CD4-positive, CD25-positive, alpha-beta regulatory T cell (primary cell): Measurements from ENCODE around the gene MBD6. TPM values are rescaled to one million over a fixed set of nuclear protein-coding genes. Genes with fewer than 3 reads are reported as not detected.

ENCODE experiments used
- ATAC-seq, 2 donors: fragments of 150-1000 bp; cut with Tn5 transposase; one replicate each; pipeline ENCODE4 v1.10.0; 2021; ENCODE audit warnings: low read depth in 2 of 2, moderate number of reproducible peaks in 2 of 2, moderate library complexity in 1 of 2
- DNase-seq, 3 donors: peaks; one replicate each; pipeline versions ENCODE4 v3.0.0 to v3.0.0-alpha.2; 2012 to 2022; ENCODE audit warnings: mixed read lengths in 1 of 3
- H3K27ac ChIP-seq: one replicate; pipeline ENCODE4 v1.7.0; 2013; ENCODE audit warnings: mild to moderate bottlenecking, low read length; ENCODE audit not compliant: insufficient read depth, poor library complexity, severe bottlenecking
- H3K27me3 ChIP-seq: one replicate; pipeline ENCODE4 v1.7.0; 2013; ENCODE audit warnings: low read length; ENCODE audit not compliant: control insufficient read depth, insufficient read depth
- H3K36me3 ChIP-seq: one replicate; pipeline ENCODE4 v1.7.0; 2013; ENCODE audit warnings: mild to moderate bottlenecking, low read length, moderate library complexity; ENCODE audit not compliant: control insufficient read depth, insufficient read depth
- H3K4me1 ChIP-seq: 2 replicates; pipeline ENCODE4 v1.7.0; 2013; ENCODE audit warnings: mild to moderate bottlenecking, low read length; ENCODE audit not compliant: insufficient read depth, control insufficient read depth, poor library complexity, severe bottlenecking
- H3K4me3 ChIP-seq: one replicate; pipeline ENCODE4 v1.7.0; 2013; ENCODE audit warnings: low read depth, mild to moderate bottlenecking, low read length, moderate library complexity
- H3K9me3 ChIP-seq, 2 experiments: 1 replicate in 1 of 2; 2 replicates in 1 of 2; pipeline ENCODE4 v1.7.0; 2013; ENCODE audit warnings: low read length in 2 of 2, mild to moderate bottlenecking in 1 of 2, moderate library complexity in 1 of 2; ENCODE audit not compliant: control insufficient read depth in 2 of 2
- H3K27ac Mint-ChIP-seq, 3 donors: one replicate each; pipeline ENCODE4 v1.8.0; 2020 to 2022; ENCODE audit warnings: mild to moderate bottlenecking in 3 of 3, mixed read lengths in 3 of 3, moderate library complexity in 2 of 3
- H3K27me3 Mint-ChIP-seq: one replicate; pipeline ENCODE4 v1.8.0; 2022; ENCODE audit warnings: mild to moderate bottlenecking, mixed read lengths
- H3K36me3 Mint-ChIP-seq: one replicate; pipeline ENCODE4 v1.8.0; 2020; ENCODE audit warnings: mixed read lengths
- H3K4me1 Mint-ChIP-seq, 4 donors: one replicate each; pipeline ENCODE4 v1.8.0; 2020 to 2022; ENCODE audit warnings: mixed read lengths in 4 of 4, mild to moderate bottlenecking in 1 of 4
- H3K4me3 Mint-ChIP-seq, 4 donors: one replicate each; pipeline ENCODE4 v1.8.0; 2020 to 2022; ENCODE audit warnings: mild to moderate bottlenecking in 4 of 4, mixed read lengths in 4 of 4, moderate library complexity in 3 of 4
- H3K9me3 Mint-ChIP-seq, 7 donors: one replicate each; pipeline ENCODE4 v1.8.0; 2020 to 2022; ENCODE audit warnings: mixed read lengths in 7 of 7, mild to moderate bottlenecking in 3 of 7, moderate library complexity in 2 of 7
- polyA plus RNA-seq, 4 donors: library from polyadenylated mRNA; unstranded; fragments of 300-500 nt; fragmentation: Illumina TruSeq; gene quantifications; one replicate each; pipeline ENCODE4 v1.2.3, GENCODE V29; 2021
- total RNA-seq: library from RNA; stranded (reverse); gene quantifications from one replicate; pipeline ENCODE4 v1.2.3, GENCODE V29; 2022

Gene MBD6
- total and polyA plus RNA-seq, 5 donors from 2014 or later: 1.8 to 104 (median 2.3) TPM

DNA sequence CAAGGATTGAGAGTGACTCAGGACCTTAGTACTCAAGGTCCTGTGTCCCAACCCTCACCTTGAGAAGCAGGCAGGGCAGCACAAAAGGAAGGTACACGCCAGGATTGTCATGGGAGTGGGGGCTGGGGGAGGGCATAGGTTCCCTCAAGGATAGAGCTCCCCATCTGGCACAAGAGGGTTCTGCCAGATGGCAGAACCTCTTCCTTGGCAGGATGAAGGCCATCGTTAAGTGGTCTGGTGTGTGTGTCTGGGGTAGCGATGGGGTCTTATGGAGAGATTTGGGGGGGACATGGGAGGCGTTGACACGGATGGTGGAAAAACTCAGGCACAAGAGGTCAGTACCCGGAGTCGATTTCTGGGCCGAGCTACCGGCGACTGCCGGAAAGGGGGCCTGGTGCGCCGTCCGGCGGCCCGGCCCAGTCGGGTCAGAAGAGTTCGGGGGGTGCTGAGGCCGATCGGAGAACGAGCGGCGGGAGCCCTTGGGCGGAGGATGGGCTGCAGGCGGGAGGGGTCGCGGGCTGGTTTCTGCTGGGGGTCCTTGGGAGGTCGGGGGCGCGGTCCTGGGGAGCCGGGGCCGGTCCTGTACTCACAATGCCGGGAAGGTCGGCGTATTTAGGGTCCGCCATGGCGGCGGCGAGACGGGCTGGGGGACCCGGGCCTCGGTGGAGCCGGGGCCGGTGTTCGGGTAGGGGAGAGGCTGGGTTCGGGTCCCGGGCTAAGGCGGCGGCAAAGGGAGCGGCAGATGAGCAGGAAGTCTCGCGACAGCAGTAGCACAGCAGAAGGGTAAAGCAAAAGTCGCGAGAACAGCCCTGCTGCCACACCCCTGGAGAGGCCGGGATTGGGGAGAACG, 24.0 kb downstream of the MBD6 start, which contains the start of gene DCTN2:
TSS of gene DCTN2 (minus strand) at position 755 of the 850 bp plus-strand sequence. CDS start at position 626, 129 bp downstream.
- H3K9me3 ChIP-seq: no peaks in the 10 kb centered on the region
- Mint-ChIP-seq H3K9me3 (no peaks in the 10 kb centered on the region), H3K27me3 (peaks cover 35% of the 10 kb centered on the region), H3K36me3 (no peaks in the 10 kb centered on the region), H3K4me1 (peaks cover 22 to 51% (median 40%) of the 10 kb centered on the region in 4 donors), H3K27ac (peak within 1 kb of the TSS; percentile 89 to 96 (median 96)), H3K4me3 (peak within 1 kb of the TSS; percentile 95 to 99 (median 96))
- H3K36me3 ChIP-seq: peaks cover 2% of the 10 kb centered on the region
- peaks cover 28% of the 10 kb centered on the region for H3K4me1 ChIP-seq
- peak within 1 kb of the TSS; percentile 80 for H3K27ac ChIP-seq
- ATAC-seq (peak; percentile 97 to 98), DNase-seq (peak; percentile 89 to 97 (median 89))
- peak within 1 kb of the TSS; percentile 80 for H3K4me3 ChIP-seq
- peaks cover 5% of the 10 kb centered on the region for H3K27me3 ChIP-seq

DNA sequence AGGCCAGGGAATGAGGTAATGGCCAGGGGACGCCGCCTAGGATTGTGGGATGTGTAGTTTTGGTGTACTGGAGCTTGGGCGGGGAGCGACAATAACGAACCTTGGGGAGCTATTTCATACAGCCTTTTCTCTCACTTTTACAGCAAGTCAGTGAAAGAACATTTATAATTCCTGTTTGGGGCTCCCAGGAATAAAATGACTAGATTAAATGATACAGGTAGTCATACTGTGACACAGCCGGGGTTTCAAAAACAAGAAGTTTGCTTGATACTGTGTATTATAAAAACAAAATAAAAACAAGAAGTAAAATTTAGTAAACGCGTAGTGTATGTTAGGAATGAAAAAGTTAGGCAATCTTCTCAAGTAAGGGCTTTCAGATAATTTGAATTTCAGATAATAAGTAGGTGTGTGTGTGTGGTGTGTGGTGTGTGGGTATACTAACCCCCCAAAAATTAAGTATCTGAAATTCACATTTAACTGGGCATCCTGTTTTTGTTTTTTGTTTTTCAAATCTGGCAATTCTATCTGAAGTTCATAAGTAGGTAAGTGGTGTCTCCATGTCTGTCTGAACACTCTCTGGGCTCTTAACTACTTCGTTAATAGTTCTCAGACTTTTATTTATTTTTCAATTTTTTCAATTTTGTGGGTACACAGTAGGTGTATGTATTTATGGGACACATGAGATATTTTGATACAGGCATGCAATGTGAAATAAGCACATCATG, 24.8 kb downstream of the MBD6 start:
- H3K27me3 Mint-ChIP-seq: peaks cover 35% of the 10 kb centered on the region
- Histone ChIP-seq H3K27ac (peak overlapping the region; percentile 80), H3K27me3 (peaks cover 5% of the 10 kb centered on the region), H3K4me1 (peaks cover 28% of the 10 kb centered on the region), H3K36me3 (peaks cover 2% of the 10 kb centered on the region), H3K9me3 (no peaks in the 10 kb centered on the region), H3K4me3 (peak overlapping the region; percentile 80)
- peaks cover 22 to 51% (median 40%) of the 10 kb centered on the region in 4 donors for H3K4me1 Mint-ChIP-seq
- H3K36me3 Mint-ChIP-seq: no peaks in the 10 kb centered on the region
- peak overlapping the region; percentile 89 to 96 (median 96) for H3K27ac Mint-ChIP-seq
- DNase-seq (no peak), ATAC-seq (no peak)
- no peaks in the 10 kb centered on the region for H3K9me3 Mint-ChIP-seq
- H3K4me3 Mint-ChIP-seq: peak overlapping the region; percentile 95 to 99 (median 96)

DNA sequence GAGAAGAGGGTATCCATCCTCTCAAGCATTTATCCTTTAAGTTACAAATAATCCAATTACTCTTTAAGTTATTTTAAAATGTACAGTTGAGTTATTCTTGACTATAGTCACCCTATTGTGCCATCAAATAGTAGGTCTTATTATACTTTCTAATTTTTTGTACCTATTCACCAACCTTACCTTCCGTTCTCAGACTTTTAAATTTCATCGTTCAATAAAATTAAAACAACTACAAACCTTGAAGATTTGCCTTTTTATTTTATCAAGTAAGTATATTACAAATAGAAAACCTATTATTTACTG, 25.3 kb downstream of the MBD6 start:
- no peaks in the 10 kb centered on the region for H3K36me3 Mint-ChIP-seq
- H3K4me1 ChIP-seq: peaks cover 28% of the 10 kb centered on the region
- H3K27me3 Mint-ChIP-seq: peaks cover 35% of the 10 kb centered on the region
- H3K4me3 Mint-ChIP-seq: peak overlapping the region in 3 of 4 donors; percentile 95 to 99 (median 96)
- peaks cover 22 to 51% (median 40%) of the 10 kb centered on the region in 4 donors for H3K4me1 Mint-ChIP-seq
- peaks cover 5% of the 10 kb centered on the region for H3K27me3 ChIP-seq
- no peak overlapping the region for H3K4me3 ChIP-seq
- H3K36me3 ChIP-seq: peaks cover 2% of the 10 kb centered on the region
- H3K27ac Mint-ChIP-seq: peak overlapping the region in 1 of 3 donors; percentile 96
- ATAC-seq (no peak), DNase-seq (no peak)
- no peaks in the 10 kb centered on the region for H3K9me3 Mint-ChIP-seq
- no peaks in the 10 kb centered on the region for H3K9me3 ChIP-seq
- no peak overlapping the region for H3K27ac ChIP-seq

DNA sequence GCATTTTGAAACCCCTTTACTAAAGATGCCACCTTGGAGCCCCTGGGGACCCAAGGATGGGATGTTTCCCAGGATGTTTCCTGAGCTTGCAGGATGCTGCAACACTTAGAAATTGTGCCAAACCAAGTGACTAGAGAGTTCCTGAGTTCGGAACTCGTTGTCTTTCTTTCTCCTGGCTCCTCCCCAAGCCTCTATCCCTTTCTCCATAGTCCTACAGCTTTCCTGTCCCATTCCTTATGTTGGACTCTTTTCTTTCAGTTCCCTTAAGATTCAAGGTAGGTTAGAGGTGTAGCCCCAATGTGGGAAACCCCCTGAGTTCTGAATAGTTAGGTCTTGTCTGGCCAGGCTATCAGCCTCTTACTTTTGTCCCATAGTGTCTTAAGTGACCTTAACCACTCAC, 25.9 kb downstream of the MBD6 start:
- ATAC-seq (no peak), DNase-seq (no peak)
- no peaks in the 10 kb centered on the region for H3K9me3 Mint-ChIP-seq
- H3K4me3 Mint-ChIP-seq: peak overlapping the region; percentile 11 to 96 (median 54)
- no peak overlapping the region for H3K27ac Mint-ChIP-seq
- H3K27me3 Mint-ChIP-seq: peaks cover 38% of the 10 kb centered on the region
- no peaks in the 10 kb centered on the region for H3K9me3 ChIP-seq
- H3K36me3 Mint-ChIP-seq: no peaks in the 10 kb centered on the region
- H3K36me3 ChIP-seq: peaks cover 2% of the 10 kb centered on the region
- H3K27me3 ChIP-seq: peaks cover 6% of the 10 kb centered on the region
- peaks cover 28% of the 10 kb centered on the region for H3K4me1 ChIP-seq
- H3K4me3 ChIP-seq: no peak overlapping the region
- H3K4me1 Mint-ChIP-seq: peaks cover 22 to 50% (median 38%) of the 10 kb centered on the region in 4 donors
- H3K27ac ChIP-seq: no peak overlapping the region

DNA sequence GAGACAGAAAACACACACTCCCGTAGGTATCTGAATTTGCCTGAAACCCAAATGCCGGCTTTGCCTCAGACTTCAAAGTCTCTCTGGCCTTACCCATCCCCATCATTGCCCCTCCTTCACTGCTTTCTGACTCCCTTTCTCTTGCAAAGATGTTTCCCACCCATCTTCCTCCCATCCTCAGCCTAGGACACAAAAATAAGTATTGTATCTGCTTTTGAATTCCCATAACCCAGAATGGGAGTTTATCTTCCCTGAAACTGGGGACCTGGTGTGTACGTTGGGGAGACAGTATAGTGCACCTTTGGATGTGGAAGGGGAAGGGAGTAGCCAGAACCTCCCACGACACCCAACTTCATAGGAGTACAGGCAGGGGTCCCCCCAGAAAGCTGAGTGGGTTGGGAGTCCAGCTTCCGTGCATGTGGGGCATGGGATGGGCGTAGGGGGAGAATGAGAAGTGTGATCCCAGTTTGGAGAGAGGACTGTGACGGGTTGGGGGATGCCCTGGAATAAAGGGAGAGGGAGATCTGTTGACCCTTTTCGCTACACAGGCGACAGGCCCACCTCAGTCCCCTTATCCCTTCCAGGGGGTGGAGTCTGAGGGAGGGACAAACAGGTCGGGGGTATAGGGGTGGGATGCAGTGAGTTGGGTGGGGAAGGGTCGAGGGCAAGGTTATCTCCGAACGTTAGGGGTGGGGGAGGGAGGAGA, 26.7 kb downstream of the MBD6 start:
- H3K4me3 Mint-ChIP-seq: peak overlapping the region; percentile 61 to 96 (median 70)
- no peaks in the 10 kb centered on the region for H3K9me3 ChIP-seq
- no peaks in the 10 kb centered on the region for H3K36me3 Mint-ChIP-seq
- peaks cover 46% of the 10 kb centered on the region for H3K27me3 Mint-ChIP-seq
- H3K36me3 ChIP-seq: peaks cover 2% of the 10 kb centered on the region
- no peak for DNase-seq
- no peaks in the 10 kb centered on the region for H3K9me3 Mint-ChIP-seq
- H3K27ac ChIP-seq: no peak overlapping the region
- no peak overlapping the region for H3K27ac Mint-ChIP-seq
- H3K4me1 ChIP-seq: peaks cover 28% of the 10 kb centered on the region
- H3K4me3 ChIP-seq: no peak overlapping the region
- H3K4me1 Mint-ChIP-seq: peaks cover 22 to 44% (median 33%) of the 10 kb centered on the region in 4 donors
- H3K27me3 ChIP-seq: peaks cover 6% of the 10 kb centered on the region
- no peak for ATAC-seq

DNA sequence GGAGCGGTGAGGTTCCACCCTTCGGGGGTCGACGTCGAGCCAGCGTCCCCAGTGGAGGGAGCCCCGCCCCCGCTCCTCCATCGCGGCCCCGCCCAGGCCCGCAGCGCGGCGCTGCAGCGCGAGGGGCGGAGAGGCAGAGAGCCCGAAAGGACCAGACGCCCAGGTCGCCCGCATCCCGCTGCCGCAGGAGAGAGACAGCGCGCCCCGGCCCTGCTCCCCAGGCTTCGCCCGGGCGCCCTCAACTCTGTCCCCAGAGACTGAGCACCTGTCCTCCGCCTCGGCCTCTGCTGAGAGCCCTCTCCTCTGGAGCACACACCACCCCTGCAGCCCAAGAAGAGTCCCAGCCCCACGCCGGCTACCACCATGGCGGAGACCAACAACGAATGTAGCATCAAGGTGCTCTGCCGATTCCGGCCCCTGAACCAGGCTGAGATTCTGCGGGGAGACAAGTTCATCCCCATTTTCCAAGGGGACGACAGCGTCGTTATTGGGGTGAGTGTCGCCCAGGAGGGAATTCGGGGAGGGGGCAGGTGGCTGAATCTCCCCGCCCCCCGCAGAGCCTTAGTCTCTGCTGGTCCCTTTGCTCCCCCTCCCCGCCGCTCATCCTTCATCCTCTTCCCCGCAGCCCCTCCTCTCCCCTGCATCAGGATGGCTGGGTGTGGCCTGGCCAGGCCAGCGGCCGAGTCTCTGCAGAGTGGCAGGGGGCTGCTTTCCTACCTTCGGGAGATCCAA, 27.5 kb downstream of the MBD6 start, which contains the start of gene KIF5A:
TSS of gene KIF5A (plus strand) at position 136 of the 732 bp plus-strand sequence. CDS start at position 364, 228 bp downstream.
- H3K4me3 Mint-ChIP-seq: peak within 1 kb of the TSS; percentile 70 to 96 (median 78)
- no peak within 1 kb of the TSS for H3K27ac ChIP-seq
- peak; percentile 39 to 56 (median 50) for DNase-seq
- peaks cover 49% of the 10 kb centered on the region for H3K27me3 Mint-ChIP-seq
- no peaks in the 10 kb centered on the region for H3K36me3 Mint-ChIP-seq
- peaks cover 1% of the 10 kb centered on the region for H3K36me3 ChIP-seq
- H3K4me3 ChIP-seq: no peak within 1 kb of the TSS
- no peaks in the 10 kb centered on the region for H3K9me3 ChIP-seq
- no peaks in the 10 kb centered on the region for H3K9me3 Mint-ChIP-seq
- peak within 1 kb of the TSS; percentile 38 to 79 (median 52) for H3K27ac Mint-ChIP-seq
- peak; percentile 19 to 40 for ATAC-seq
- H3K4me1 ChIP-seq: peaks cover 28% of the 10 kb centered on the region
- H3K4me1 Mint-ChIP-seq: peaks cover 18 to 38% (median 28%) of the 10 kb centered on the region in 4 donors
- H3K27me3 ChIP-seq: peaks cover 6% of the 10 kb centered on the region
